Measurements from ENCODE around the gene NPR3.
"Not testable (repeated sequence)": the region's sequence is repeated elsewhere in the genome, so short reads cannot be mapped to it uniquely, and the experiment has no call there.

The NPR3 gene

GRCh38 chr5:32760091-32760509 is 49.0 kb downstream of the NPR3 start:
- no peak for DNase-seq (ENCODE audit: low read depth in 3 of 3)

- DNase-seq (ENCODE audit: low read depth in 3 of 3), result no peak
Measured at GRCh38 chr5:32765266-32765665, 54.1 kb downstream of the NPR3 start.

- no peak for DNase-seq (ENCODE audit: low read depth in 3 of 3)
Measured at GRCh38 chr5:32767948-32768467, 56.9 kb downstream of the NPR3 start.

GRCh38 chr5:32769711-32770110 is 58.6 kb downstream of the NPR3 start:
- DNase-seq (ENCODE audit: low read depth in 3 of 3), result no peak

GRCh38 chr5:32770444-32770843 is 59.3 kb downstream of the NPR3 start:
- DNase-seq (ENCODE audit: low read depth in 3 of 3), result no peak

GRCh38 chr5:32771037-32771436 is 59.9 kb downstream of the NPR3 start:
- no peak for DNase-seq (ENCODE audit: low read depth in 3 of 3)

GRCh38 chr5:32773944-32774343 is 62.8 kb downstream of the NPR3 start:
- no peak for DNase-seq (ENCODE audit: low read depth in 3 of 3)

- no peak for DNase-seq (ENCODE audit: low read depth in 3 of 3)
Measured at GRCh38 chr5:32776200-32776599, 65.1 kb downstream of the NPR3 start.

- DNase-seq (ENCODE audit: low read depth in 3 of 3), result no peak
Measured at GRCh38 chr5:32777222-32777621, 66.1 kb downstream of the NPR3 start.

GRCh38 chr5:32777733-32778132 is 66.6 kb downstream of the NPR3 start:
- no peak for DNase-seq (ENCODE audit: low read depth in 3 of 3)

GRCh38 chr5:32778403-32778802 is 67.3 kb downstream of the NPR3 start:
- DNase-seq (ENCODE audit: low read depth in 3 of 3), result no peak

GRCh38 chr5:32779754-32780415 is 68.8 kb downstream of the NPR3 start:
- no peak for DNase-seq (ENCODE audit: low read depth in 3 of 3)

- no peak for DNase-seq (ENCODE audit: low read depth in 3 of 3)
Measured at GRCh38 chr5:32780508-32780919, 69.4 kb downstream of the NPR3 start.

- DNase-seq (ENCODE audit: low read depth in 3 of 3), result no peak
Measured at GRCh38 chr5:32783661-32784060, 72.5 kb downstream of the NPR3 start.

- DNase-seq (ENCODE audit: low read depth in 3 of 3), result no peak
Measured at GRCh38 chr5:32785611-32786254, 74.6 kb downstream of the NPR3 start.

GRCh38 chr5:32786311-32786710 is 75.2 kb downstream of the NPR3 start:
- no peak for DNase-seq (ENCODE audit: low read depth in 3 of 3)

- DNase-seq (ENCODE audit: low read depth in 3 of 3), result no peak
Measured at GRCh38 chr5:32790411-32790951, 79.4 kb downstream of the NPR3 start.

GRCh38 chr5:32791536-32792243 is 80.6 kb downstream of the NPR3 start:
- no peak for DNase-seq (ENCODE audit: low read depth in 3 of 3)

- no peak for DNase-seq (ENCODE audit: low read depth in 3 of 3)
Measured at GRCh38 chr5:32794086-32794485, 83.0 kb downstream of the NPR3 start.

GRCh38 chr5:32802764-32803163 is 91.6 kb downstream of the NPR3 start:
- no peak for DNase-seq (ENCODE audit: low read depth in 3 of 3)

GRCh38 chr5:32803656-32804055 is 92.5 kb downstream of the NPR3 start:
- no peak for DNase-seq (ENCODE audit: low read depth in 3 of 3)

GRCh38 chr5:32805462-32805861 is 94.3 kb downstream of the NPR3 start:
- DNase-seq (ENCODE audit: low read depth in 3 of 3), result not testable (repeated sequence)
